K562 (cell line): Measurements from ENCODE around the gene EEF2. TPM values are rescaled to one million over a fixed set of nuclear protein-coding genes. Genes with fewer than 3 reads are reported as not detected.
A peak's percentile ranks its signal among the peaks of the same experiment; 100 is the strongest.

Source experiments
- ATF4 ChIP-seq: fragments of 450-650 bp; formaldehyde crosslinking; IDR thresholded peaks from 2 replicates; pipeline ENCODE4 v1.4.0; 2022; ENCODE audit warnings: mild to moderate bottlenecking, moderate library complexity
- BRD9 ChIP-seq: fragments of 450-650 bp; IDR thresholded peaks from 2 replicates; pipeline ENCODE4 v1.6.1; 2018; ENCODE audit warnings: low read depth; ENCODE audit not compliant: partially characterized antibody
- CBFA2T3 ChIP-seq: fragments of 450-650 bp; IDR thresholded peaks from 2 replicates; pipeline ENCODE4 v1.6.1; 2017
- CBFB ChIP-seq: sonication (generic); formaldehyde crosslinking; IDR thresholded peaks from 2 replicates; pipeline ENCODE4 v1.4.0; 2020; ENCODE audit warnings: mild to moderate bottlenecking, missing genetic modification reagents
- CEBPG ChIP-seq, 3 experiments: fragments of 200-800 bp in 1 of 3; sonication (Bioruptor generic) in 1 of 3; sonication (generic) in 1 of 3; formaldehyde crosslinking in 1 of 3; IDR thresholded peaks in 2 of 3; conservative IDR thresholded peaks in 1 of 3; 2 replicates each; pipeline versions ENCODE4 v1.6.1 to v1.8.0; 2016 to 2022; ENCODE audit warnings: missing compliant biosample characterization in 2 of 3, missing genetic modification characterization in 2 of 3, mild to moderate bottlenecking in 1 of 3, missing genetic modification reagents in 1 of 3
- DPF2 ChIP-seq: fragments of 450-650 bp; IDR thresholded peaks from 2 replicates; pipeline ENCODE4 v1.6.1; 2016
- ETV6 ChIP-seq, 3 experiments: fragments of 150-350 bp in 1 of 3; sonication (generic) in 1 of 3; formaldehyde crosslinking in 1 of 3; IDR thresholded peaks; 2 replicates each; pipeline versions ENCODE4 v1.6.1 to v1.8.0; 2014 to 2022; ENCODE audit warnings: borderline replicate concordance in 2 of 3, low read depth in 2 of 3, antibody characterized with exemption in 1 of 3, low read length in 1 of 3, mild to moderate bottlenecking in 1 of 3, missing genetic modification reagents in 1 of 3
- EWSR1 ChIP-seq: fragments of 450-650 bp; IDR thresholded peaks from 2 replicates; pipeline ENCODE4 v1.6.1; 2018; ENCODE audit warnings: borderline replicate concordance, mild to moderate bottlenecking, low read depth, moderate library complexity; ENCODE audit not compliant: partially characterized antibody
- HDAC1 ChIP-seq, 2 experiments: fragments of 450-650 bp; IDR thresholded peaks; 2 replicates each; pipeline ENCODE4 v1.6.1; 2016 to 2017; ENCODE audit warnings: inconsistent platforms in 1 of 2, mild to moderate bottlenecking in 1 of 2, moderate library complexity in 1 of 2
- NFIC ChIP-seq: fragments of 450-650 bp; IDR thresholded peaks from 2 replicates; pipeline ENCODE4 v1.6.1; 2017; ENCODE audit warnings: mild to moderate bottlenecking, inconsistent platforms
- RAD21 ChIP-seq, 2 experiments: fragments of 250-450 bp in 1 of 2; fragments of 450-650 bp in 1 of 2; sonication (Bioruptor Pico) in 1 of 2; formaldehyde crosslinking in 1 of 2; IDR thresholded peaks in 1 of 2; conservative IDR thresholded peaks in 1 of 2; 2 replicates each; pipeline versions ENCODE4 v1.4.0 to v1.8.0; 2020 to 2022; ENCODE audit warnings: mild to moderate bottlenecking in 2 of 2, moderate library complexity in 1 of 2
- RB1 ChIP-seq: fragments of 450-650 bp; IDR thresholded peaks from 2 replicates; pipeline ENCODE4 v1.6.1; 2017; ENCODE audit warnings: low read depth, mild to moderate bottlenecking
- SMARCC2 ChIP-seq: fragments of 450-650 bp; IDR thresholded peaks from 2 replicates; pipeline ENCODE4 v1.6.1; 2017; ENCODE audit warnings: antibody characterized with exemption, moderate library complexity, mild to moderate bottlenecking, low read depth
- TEAD1 ChIP-seq, 2 experiments: fragments of 450-650 bp in 1 of 2; sonication (generic) in 1 of 2; formaldehyde crosslinking; IDR thresholded peaks; 2 replicates each; pipeline versions ENCODE4 v1.4.0 to v1.8.0; 2020 to 2022; ENCODE audit warnings: mild to moderate bottlenecking in 2 of 2, missing genetic modification reagents in 1 of 2
- XRCC3 ChIP-seq: fragments of 450-650 bp; IDR thresholded peaks from 2 replicates; pipeline ENCODE4 v1.6.1; 2017; ENCODE audit warnings: mild to moderate bottlenecking, moderate library complexity
- ZBTB17 ChIP-seq: fragments of 450-650 bp; formaldehyde crosslinking; IDR thresholded peaks from 2 replicates; pipeline ENCODE4 v1.4.0; 2020; ENCODE audit warnings: mild to moderate bottlenecking
- polyA plus RNA-seq, 8 experiments: library from polyadenylated mRNA; depleted of rRNA in 4 of 8; stranded (reverse) in 5 of 8; unstranded in 3 of 8; fragments of >200 nt; fragmentation: Nextera tagmentation in 2 of 8; fragmentation: Illumina TruSeq in 1 of 8; extraction: Ambion mirVana in 2 of 8; extraction: Trizol in 1 of 8; gene quantifications; 2 replicates each; pipeline versions ENCODE4 v1.2.1 to v1.2.3, GENCODE V29; 2011 to 2014; ENCODE audit warnings: inconsistent platforms in 1 of 8, missing spikeins in 1 of 8
- total RNA-seq, 7 experiments: library from RNA; depleted of rRNA in 6 of 7; stranded (reverse); fragments of >200 nt in 6 of 7; fragmentation: Illumina TruSeq in 2 of 7; extraction: Trizol in 2 of 7; gene quantifications; 2 replicates each; pipeline versions ENCODE4 v1.2.1 to v1.2.3, GENCODE V29; 2011 to 2021; ENCODE audit warnings: low replicate concordance in 1 of 7

The EEF2 gene
- total and polyA plus RNA-seq, 9 of the 15 experiments (the other 6 are each of a cell fraction or from before 2014, with no cell fraction given), result 372 to 3,003 (median 1,453) TPM

- TF ChIP-seq SMARCC2, result no peak
- 0 out of 4 replicates have a peak, but pooled peaks of 1 of the 2 experiments have one; percentile 8 for TF ChIP-seq ETV6 (IDR thresholded peaks at IDR 0.05; ENCODE audit: borderline replicate concordance in 1 of 2, low read depth in 2 of 2, low read length in 1 of 2)
- TF ChIP-seq ETV6 (CRISPR knock-in tag; IDR thresholded peaks at IDR 0.05; ENCODE audit: borderline replicate concordance), result no peak
- peak; percentile 40 for TF ChIP-seq BRD9
- no peak for TF ChIP-seq CBFB (CRISPR knock-in tag)
- peak; percentile 47; the same call in 1 of the 2 replicates for TF ChIP-seq RB1
- peak; percentile 20; the same call in 1 of the 2 replicates for TF ChIP-seq NFIC
- no peak for TF ChIP-seq XRCC3
- TF ChIP-seq DPF2, result peak; percentile 56
- TF ChIP-seq HDAC1 (IDR thresholded peaks at IDR 0.05), result peak in 1 of 2 experiments; percentile 14; a peak in 1 of 4 replicates
- TF ChIP-seq EWSR1, result no peak
- no peak for TF ChIP-seq ZBTB17
- peak; percentile 76 to 79 for TF ChIP-seq RAD21 (CRISPR knock-in tag; conservative IDR thresholded peaks at IDR 0.05 in 1 of 2, IDR thresholded peaks at IDR 0.05 in 1 of 2)
- 0 out of 2 replicates have a peak, but pooled peaks have one; percentile 33 for TF ChIP-seq CEBPG (CRISPR knock-in tag; IDR thresholded peaks at IDR 0.05)
- peak in 1 of 2 experiments; percentile 52; a peak in 1 of 4 replicates for TF ChIP-seq CEBPG (tag; conservative IDR thresholded peaks at IDR 0.05 in 1 of 2, IDR thresholded peaks at IDR 0.05 in 1 of 2)
- no peak for TF ChIP-seq CBFA2T3
- peak in 1 of 2 experiments; percentile 49; a peak in 1 of 4 replicates for TF ChIP-seq TEAD1 (CRISPR knock-in tag; IDR thresholded peaks at IDR 0.05)
- no peak for TF ChIP-seq ATF4 (CRISPR knock-in tag)
Observed at GRCh38 chr19:3986260-3987041, 1.2 kb upstream of the EEF2 start (continued).
